ENCODE data around the gene RAPGEF5. TPM values are rescaled to one million over a fixed set of nuclear protein-coding genes. Genes with fewer than 3 reads are reported as not detected.

RAPGEF5 gene
- total and polyA plus RNA-seq, 2 donors (not counting 3 experiments of a cell fraction or from before 2014, with no cell fraction given): 10.0 to 43.2 TPM

- dilution Hi-C loops (cut with MboI; ENCODE audit: extremely low pct_ligation_motif_present, low sequenced_read_pairs): no loop called here
Measured at GRCh38 chr7:22214000-22214399, 143.0 kb downstream of the RAPGEF5 start.

DNA sequence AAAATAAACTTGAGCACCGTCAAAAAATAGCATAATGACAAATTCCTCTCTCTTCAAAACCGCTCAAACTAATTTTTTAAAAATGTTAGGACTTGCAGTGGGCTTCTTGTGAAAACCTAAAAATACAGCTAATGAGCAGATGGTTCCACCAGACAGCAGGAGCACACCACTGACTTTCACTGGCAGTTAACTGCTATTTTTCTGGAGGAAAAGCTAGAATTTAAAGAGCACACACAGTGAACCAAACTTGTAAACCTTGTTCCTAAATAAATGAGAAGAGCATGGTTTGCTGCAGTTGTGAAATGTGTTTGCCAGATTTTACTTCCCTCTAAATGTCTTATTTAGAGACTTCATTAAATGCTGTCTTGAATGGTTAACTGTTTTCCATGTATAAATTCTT is 143.9 kb downstream of the RAPGEF5 start:
- dilution Hi-C loops (cut with MboI; ENCODE audit: extremely low pct_ligation_motif_present, low sequenced_read_pairs): no loop called here
- Histone ChIP-seq H3K9ac (replicated peaks; ENCODE audit: extremely low read depth, insufficient read depth, low read length) (peak overlapping the region; percentile 56), H4K20me1 (replicated peaks; ENCODE audit: control insufficient read depth, extremely low read depth, insufficient read depth, low read length) (no peaks in the 10 kb centered on the region), H3K27ac (ENCODE audit: insufficient read depth, low read depth, low read length) (peak overlapping the region; percentile 80), H3K4me2 (ENCODE audit: insufficient read depth, low read length) (peak overlapping the region; percentile 60), H3K9me1 (replicated peaks; ENCODE audit: control insufficient read depth, extremely low read depth, insufficient read depth, low read length) (no peaks in the 10 kb centered on the region), H2AFZ (ENCODE audit: low read depth, low read length) (no peak overlapping the region), H3K79me2 (ENCODE audit: control insufficient read depth, insufficient read depth, low read length) (peaks cover 26% of the 10 kb centered on the region), H3K36me3 (ENCODE audit: control insufficient read depth in 2 of 2, extremely low read depth in 1 of 2, insufficient read depth in 2 of 2, low read length in 2 of 2) (no peaks in the 10 kb centered on the region), H3K27me3 (ENCODE audit: control insufficient read depth in 2 of 2, insufficient read depth in 2 of 2, low read length in 2 of 2) (no peaks in the 10 kb centered on the region), H3K9me3 (replicated peaks; ENCODE audit: control insufficient read depth, insufficient read depth, low read length) (no peaks in the 10 kb centered on the region), H3K4me3 (replicated peaks in 1 of 3; ENCODE audit: insufficient read depth in 1 of 3, low read depth in 1 of 3, low read length in 3 of 3) (no peak overlapping the region), H3K4me1 (ENCODE audit: control insufficient read depth, extremely low read depth, insufficient read depth, low read length) (peaks cover 70% of the 10 kb centered on the region)
- no TSS peak for BruUV-seq (replicated peaks)
- DNase-seq (ENCODE audit: low read depth, low spot score) (no peak), FAIRE-seq (no peak)
- CTCF ChIA-PET: interaction anchor here (0.7 to 1.2 kb wide), 2 partner anchors 10 to 103 kb away, joined by 3 to 4 read pairs; no protein-coding TSS in a partner anchor
- no peak for TF ChIP-seq MYC (IDR thresholded peaks at IDR 0.05; ENCODE audit: low read depth, low read length)
- no peak for TF ChIP-seq GATA2 (IDR thresholded peaks at IDR 0.05; ENCODE audit: insufficient read depth, insufficient read length, low read depth, low read length)
- no peak for TF ChIP-seq MAX (IDR thresholded peaks at IDR 0.05; ENCODE audit: insufficient read depth, insufficient read length)
- no peak for TF ChIP-seq POLR2AphosphoS5 (IDR thresholded peaks at IDR 0.05; ENCODE audit: insufficient read depth, low read depth, low read length)
- no peak for TF ChIP-seq FOS (IDR thresholded peaks at IDR 0.05; ENCODE audit: borderline replicate concordance, insufficient read depth, low read length)
- no peak for TF ChIP-seq POLR2A (IDR thresholded peaks at IDR 0.05; ENCODE audit: low read depth, low read length)
- TF ChIP-seq, protein P1, sequence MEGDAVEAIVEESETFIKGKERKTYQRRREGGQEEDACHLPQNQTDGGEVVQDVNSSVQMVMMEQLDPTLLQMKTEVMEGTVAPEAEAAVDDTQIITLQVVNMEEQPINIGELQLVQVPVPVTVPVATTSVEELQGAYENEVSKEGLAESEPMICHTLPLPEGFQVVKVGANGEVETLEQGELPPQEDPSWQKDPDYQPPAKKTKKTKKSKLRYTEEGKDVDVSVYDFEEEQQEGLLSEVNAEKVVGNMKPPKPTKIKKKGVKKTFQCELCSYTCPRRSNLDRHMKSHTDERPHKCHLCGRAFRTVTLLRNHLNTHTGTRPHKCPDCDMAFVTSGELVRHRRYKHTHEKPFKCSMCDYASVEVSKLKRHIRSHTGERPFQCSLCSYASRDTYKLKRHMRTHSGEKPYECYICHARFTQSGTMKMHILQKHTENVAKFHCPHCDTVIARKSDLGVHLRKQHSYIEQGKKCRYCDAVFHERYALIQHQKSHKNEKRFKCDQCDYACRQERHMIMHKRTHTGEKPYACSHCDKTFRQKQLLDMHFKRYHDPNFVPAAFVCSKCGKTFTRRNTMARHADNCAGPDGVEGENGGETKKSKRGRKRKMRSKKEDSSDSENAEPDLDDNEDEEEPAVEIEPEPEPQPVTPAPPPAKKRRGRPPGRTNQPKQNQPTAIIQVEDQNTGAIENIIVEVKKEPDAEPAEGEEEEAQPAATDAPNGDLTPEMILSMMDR (IDR thresholded peaks at IDR 0.05; ENCODE audit: extremely low read depth in 1 of 2, insufficient read depth in 1 of 2, low read depth in 1 of 2, low read length in 2 of 2): no peak
- no peak for TF ChIP-seq JUN (IDR thresholded peaks at IDR 0.05; ENCODE audit: borderline replicate concordance, insufficient read depth, insufficient read length, low read depth)
- TF ChIP-seq EZH2 (IDR thresholded peaks at IDR 0.05; ENCODE audit: borderline replicate concordance, low read depth, low read length, severe bottlenecking): no peak
- intact Hi-C loops (cut with micrococcal nuclease): loop anchor here (10.0 kb wide), 3 partner anchors 268 to 802 kb away; partner anchors contain the start of genes CDCA7L and HYCC1
- POLR2A ChIA-PET: no interaction called here

More at GRCh38 chr7:22214000-22214399, 143.0 kb downstream of the RAPGEF5 start:
- H3K36me3 ChIP-seq (ENCODE audit: control insufficient read depth in 2 of 2, extremely low read depth in 1 of 2, insufficient read depth in 2 of 2, low read length in 2 of 2): no peaks in the 10 kb centered on the region
- H3K9me1 ChIP-seq (replicated peaks; ENCODE audit: control insufficient read depth, extremely low read depth, insufficient read depth, low read length): no peaks in the 10 kb centered on the region
- H2AFZ ChIP-seq (ENCODE audit: low read depth, low read length): peak overlapping the region; percentile 12
- peak overlapping the region; percentile 56 for H3K9ac ChIP-seq (replicated peaks; ENCODE audit: extremely low read depth, insufficient read depth, low read length)
- peaks cover 75% of the 10 kb centered on the region for H3K4me1 ChIP-seq (ENCODE audit: control insufficient read depth, extremely low read depth, insufficient read depth, low read length)
- H3K27ac ChIP-seq (ENCODE audit: insufficient read depth, low read depth, low read length): peak overlapping the region; percentile 80
- intact Hi-C loops (cut with micrococcal nuclease): loop anchor here (1.0 to 10.0 kb wide), 7 partner anchors 86 to 801 kb away; partner anchors contain the start of genes CDCA7L, HYCC1 and RAPGEF5
- peaks cover 34% of the 10 kb centered on the region for H3K79me2 ChIP-seq (ENCODE audit: control insufficient read depth, insufficient read depth, low read length)
- FAIRE-seq (peak; percentile 75), DNase-seq (ENCODE audit: low read depth, low spot score) (peak; percentile 88)
- H3K9me3 ChIP-seq (replicated peaks; ENCODE audit: control insufficient read depth, insufficient read depth, low read length): no peaks in the 10 kb centered on the region
- no TSS peak for BruUV-seq (replicated peaks)
- peak overlapping the region in 1 of 3 experiments; percentile 1 for H3K4me3 ChIP-seq (replicated peaks in 1 of 3; ENCODE audit: insufficient read depth in 1 of 3, low read depth in 1 of 3, low read length in 3 of 3)
- ChIA-PET CTCF (no interaction called here), POLR2A (interaction anchor here (1.1 kb wide), 1 partner anchor 231 kb away, joined by 3 read pairs; no protein-coding TSS in a partner anchor)
- H3K27me3 ChIP-seq (ENCODE audit: control insufficient read depth in 2 of 2, insufficient read depth in 2 of 2, low read length in 2 of 2): no peaks in the 10 kb centered on the region
- TF ChIP-seq GATA2 (IDR thresholded peaks at IDR 0.05; ENCODE audit: insufficient read depth, insufficient read length, low read depth, low read length) (peak; percentile 56), POLR2AphosphoS5 (IDR thresholded peaks at IDR 0.05; ENCODE audit: insufficient read depth, low read depth, low read length) (peak; percentile 68), FOS (IDR thresholded peaks at IDR 0.05; ENCODE audit: borderline replicate concordance, insufficient read depth, low read length) (peak; percentile 59), JUN (IDR thresholded peaks at IDR 0.05; ENCODE audit: borderline replicate concordance, insufficient read depth, insufficient read length, low read depth) (peak; percentile 47)
- TF ChIP-seq, protein P1 (IDR thresholded peaks at IDR 0.05; ENCODE audit: extremely low read depth in 1 of 2, insufficient read depth in 1 of 2, low read depth in 1 of 2, low read length in 2 of 2): no peak
- H3K4me2 ChIP-seq (ENCODE audit: insufficient read depth, low read length): peak overlapping the region; percentile 60
- H4K20me1 ChIP-seq (replicated peaks; ENCODE audit: control insufficient read depth, extremely low read depth, insufficient read depth, low read length): no peaks in the 10 kb centered on the region

All from endothelial cell of umbilical vein (primary cell).